Rectal smooth muscle tissue (tissue), 1 donor: ENCODE measurements around the gene GRIK2.

Experiments used
- H3K27ac ChIP-seq: one replicate; pipeline ENCODE4 v1.7.0; 2013; ENCODE audit warnings: low read depth, low read length, inconsistent platforms
- H3K27me3 ChIP-seq: one replicate; pipeline ENCODE4 v1.7.0; 2013; ENCODE audit warnings: low read length; ENCODE audit not compliant: control insufficient read depth, insufficient read depth
- H3K36me3 ChIP-seq: one replicate; pipeline ENCODE4 v1.7.0; 2013; ENCODE audit warnings: low read length; ENCODE audit not compliant: control insufficient read depth, insufficient read depth
- H3K4me1 ChIP-seq: one replicate; pipeline ENCODE4 v1.7.0; 2013; ENCODE audit warnings: low read length; ENCODE audit not compliant: control insufficient read depth, insufficient read depth
- H3K4me3 ChIP-seq: one replicate; pipeline ENCODE4 v1.7.0; 2013; ENCODE audit warnings: low read length
- H3K9ac ChIP-seq: one replicate; pipeline ENCODE4 v1.7.0; 2013; ENCODE audit warnings: low read length

GRIK2 gene

DNA sequence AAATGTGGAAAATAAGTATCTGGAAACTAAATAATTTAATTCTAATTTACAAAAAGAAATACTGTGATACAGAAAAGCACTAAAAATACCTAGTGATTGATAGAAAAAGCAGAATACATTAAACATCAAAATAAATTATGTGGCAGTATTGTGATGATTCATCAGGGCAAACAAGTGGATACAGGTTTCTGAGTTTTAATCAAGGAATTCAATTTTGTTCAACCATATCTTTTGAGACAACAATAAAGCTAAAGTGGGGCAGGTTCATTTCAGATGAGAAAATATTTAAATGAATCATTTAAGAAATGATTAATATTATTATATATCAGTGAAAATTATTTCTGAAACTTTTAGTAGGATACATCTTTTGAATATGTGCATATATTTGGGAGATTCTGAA, 49.8 kb downstream of the GRIK2 start:
- Histone ChIP-seq H3K9ac (no peak overlapping the region), H3K4me3 (no peak overlapping the region), H3K27me3 (no peaks in the 10 kb centered on the region), H3K36me3 (no peaks in the 10 kb centered on the region), H3K27ac (no peak overlapping the region), H3K4me1 (no peaks in the 10 kb centered on the region)

DNA sequence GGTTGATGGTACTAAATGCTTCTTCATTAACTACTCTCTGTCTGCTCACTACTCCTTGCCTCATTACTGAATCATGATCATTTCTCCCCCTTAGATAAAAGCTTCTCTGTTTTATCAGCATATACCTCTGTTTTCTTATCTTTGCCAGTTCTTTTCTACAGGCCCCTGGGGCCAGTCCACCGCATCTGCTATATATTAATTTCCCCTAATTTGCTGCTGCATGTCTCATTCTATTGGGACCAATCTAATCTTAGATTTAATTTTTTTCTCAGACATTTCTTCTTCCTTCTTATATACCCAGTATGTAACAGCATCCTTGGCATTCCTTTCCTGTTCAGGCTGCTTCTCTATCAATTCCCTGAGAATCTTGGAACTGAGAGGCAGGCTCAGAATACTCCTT, 51.2 kb downstream of the GRIK2 start:
- no peak overlapping the region for H3K9ac ChIP-seq
- no peak overlapping the region for H3K27ac ChIP-seq
- H3K4me1 ChIP-seq, result no peaks in the 10 kb centered on the region
- no peaks in the 10 kb centered on the region for H3K27me3 ChIP-seq
- H3K4me3 ChIP-seq, result no peak overlapping the region
- no peaks in the 10 kb centered on the region for H3K36me3 ChIP-seq

DNA sequence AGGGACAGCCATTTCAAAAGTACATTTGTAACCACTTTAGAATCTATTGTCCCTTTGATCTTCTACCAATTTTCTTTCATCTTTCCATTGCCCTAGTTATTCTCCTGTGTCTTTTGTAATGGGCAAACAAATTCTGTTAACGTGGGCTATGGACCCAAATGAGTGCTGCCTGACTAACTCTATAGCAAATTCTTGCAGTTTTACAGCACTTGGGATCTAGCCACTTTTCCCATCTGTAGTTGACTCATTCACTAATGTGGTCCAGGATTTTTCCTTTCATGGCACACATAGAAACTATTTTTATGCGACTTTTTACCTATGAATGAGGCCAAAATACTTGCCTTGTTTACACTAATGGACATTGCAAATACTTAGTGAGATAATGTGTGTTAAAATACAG, 52.0 kb downstream of the GRIK2 start:
- Histone ChIP-seq H3K9ac (no peak overlapping the region), H3K4me3 (no peak overlapping the region), H3K27me3 (no peaks in the 10 kb centered on the region), H3K36me3 (no peaks in the 10 kb centered on the region), H3K4me1 (no peaks in the 10 kb centered on the region), H3K27ac (no peak overlapping the region)

DNA sequence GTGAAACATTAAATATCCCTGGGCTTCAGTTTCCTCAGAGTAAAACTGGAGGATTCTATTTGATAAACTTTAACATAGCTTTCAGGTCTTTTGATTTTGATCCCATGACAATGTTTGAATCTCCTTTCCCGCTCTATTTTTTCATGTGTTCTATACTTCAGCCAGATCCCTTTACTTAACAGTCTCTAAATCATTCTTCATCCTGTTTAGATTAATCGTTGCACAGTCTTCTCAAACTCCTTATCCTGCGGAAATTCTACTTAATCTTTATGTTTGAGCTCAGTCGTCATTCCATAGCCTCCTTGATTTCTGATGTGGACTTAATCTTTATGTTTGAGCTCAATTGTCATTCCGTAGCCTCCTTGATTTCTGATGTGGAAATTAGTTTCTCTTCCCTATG, 57.4 kb downstream of the GRIK2 start:
- no peaks in the 10 kb centered on the region for H3K27me3 ChIP-seq
- no peaks in the 10 kb centered on the region for H3K4me1 ChIP-seq
- no peaks in the 10 kb centered on the region for H3K36me3 ChIP-seq
- H3K27ac ChIP-seq, result no peak overlapping the region
- H3K9ac ChIP-seq, result no peak overlapping the region
- no peak overlapping the region for H3K4me3 ChIP-seq

DNA sequence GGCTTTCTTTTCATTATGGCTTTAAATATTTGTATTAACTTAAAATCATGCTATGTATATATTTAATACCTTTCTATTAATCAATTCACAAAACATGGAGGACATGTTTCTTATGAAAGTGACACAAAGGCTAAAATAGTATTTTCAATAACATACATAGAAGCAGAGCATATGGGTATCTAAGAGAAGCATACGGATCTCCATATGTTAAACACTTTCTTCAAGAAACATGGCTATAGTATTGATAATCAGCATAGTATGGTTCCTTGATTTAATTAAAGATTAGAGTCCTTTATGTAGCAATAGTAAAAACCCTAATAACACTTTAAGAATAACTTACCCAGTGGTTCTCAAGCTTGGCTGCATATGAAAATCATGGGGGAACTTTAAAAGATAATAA, 58.5 kb downstream of the GRIK2 start:
- Histone ChIP-seq H3K36me3 (no peaks in the 10 kb centered on the region), H3K27me3 (no peaks in the 10 kb centered on the region), H3K4me3 (no peak overlapping the region), H3K27ac (no peak overlapping the region), H3K9ac (no peak overlapping the region), H3K4me1 (no peaks in the 10 kb centered on the region)

DNA sequence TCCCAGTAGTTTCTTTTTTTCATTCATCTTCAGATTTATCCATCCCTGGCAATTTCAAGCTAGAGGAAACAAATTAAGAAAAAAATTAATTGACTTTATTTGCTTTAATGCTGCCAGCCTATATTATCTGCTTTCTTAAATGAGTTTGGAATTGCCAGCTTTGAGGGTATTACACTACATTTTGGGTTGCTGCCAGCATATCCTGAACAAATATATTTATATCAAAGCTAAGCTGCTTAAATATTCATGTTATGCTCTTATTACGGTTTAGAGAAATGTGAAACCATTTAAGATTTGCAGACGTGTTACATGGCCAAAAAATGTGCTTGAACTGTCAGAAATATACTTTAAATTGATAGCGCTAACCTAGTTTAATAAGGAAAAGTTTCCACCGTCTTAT, 59.7 kb downstream of the GRIK2 start:
- H3K4me3 ChIP-seq, result no peak overlapping the region

DNA sequence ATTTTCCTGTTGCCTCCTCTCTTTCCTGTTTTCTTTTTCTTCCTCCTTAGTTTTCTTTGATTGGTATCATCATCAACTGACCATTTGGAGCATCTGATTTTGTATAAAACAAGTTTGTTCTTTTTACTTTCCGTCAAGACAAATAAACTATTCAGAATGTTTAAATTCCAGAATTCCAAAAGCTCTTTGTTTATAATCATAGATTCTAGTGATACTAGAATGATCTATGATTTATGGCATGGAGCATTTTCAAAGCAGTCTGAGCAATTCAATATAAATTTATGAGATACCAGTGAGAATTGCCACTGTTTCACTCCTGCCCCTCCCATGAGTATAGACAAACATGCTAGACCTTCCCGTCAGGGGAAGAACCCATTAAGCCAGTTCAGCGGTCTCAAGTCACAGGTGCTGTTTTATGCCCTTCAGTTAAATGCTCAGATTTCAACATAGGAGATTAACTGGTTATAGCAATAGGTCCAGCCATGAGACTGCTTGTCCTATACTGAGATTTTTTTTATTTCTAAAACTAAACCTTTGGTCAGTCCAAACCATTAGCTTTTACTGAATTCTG, 60.7 kb downstream of the GRIK2 start:
- H3K27me3 ChIP-seq, result no peaks in the 10 kb centered on the region
- H3K27ac ChIP-seq, result no peak overlapping the region
- no peak overlapping the region for H3K9ac ChIP-seq
- H3K36me3 ChIP-seq, result no peaks in the 10 kb centered on the region
- no peaks in the 10 kb centered on the region for H3K4me1 ChIP-seq
- H3K4me3 ChIP-seq, result no peak overlapping the region

More for the DNA sequence above, 59.7 kb downstream of the GRIK2 start:
- Histone ChIP-seq H3K27ac (no peak overlapping the region), H3K9ac (no peak overlapping the region), H3K36me3 (no peaks in the 10 kb centered on the region), H3K4me1 (no peaks in the 10 kb centered on the region), H3K27me3 (no peaks in the 10 kb centered on the region)

DNA sequence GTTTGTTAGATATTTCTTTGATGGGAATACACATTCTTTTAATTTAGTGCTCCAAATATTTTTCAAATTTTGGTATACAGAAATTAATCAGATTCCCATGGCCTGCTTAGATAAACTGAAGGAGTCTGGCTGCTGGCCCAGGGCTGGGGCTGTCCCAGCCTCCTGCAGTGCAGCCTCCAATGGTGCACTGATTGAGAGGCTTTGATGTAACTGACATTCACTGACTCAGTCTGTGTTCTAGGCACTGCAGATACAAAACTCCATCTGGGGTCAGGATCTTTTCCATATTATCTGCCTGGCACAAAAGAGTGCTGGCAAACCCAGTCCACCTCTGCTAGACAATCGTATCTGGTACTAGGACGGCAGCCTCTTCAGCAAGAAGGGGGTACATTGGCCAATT, 64.8 kb downstream of the GRIK2 start:
- no peak overlapping the region for H3K9ac ChIP-seq
- no peaks in the 10 kb centered on the region for H3K27me3 ChIP-seq

DNA sequence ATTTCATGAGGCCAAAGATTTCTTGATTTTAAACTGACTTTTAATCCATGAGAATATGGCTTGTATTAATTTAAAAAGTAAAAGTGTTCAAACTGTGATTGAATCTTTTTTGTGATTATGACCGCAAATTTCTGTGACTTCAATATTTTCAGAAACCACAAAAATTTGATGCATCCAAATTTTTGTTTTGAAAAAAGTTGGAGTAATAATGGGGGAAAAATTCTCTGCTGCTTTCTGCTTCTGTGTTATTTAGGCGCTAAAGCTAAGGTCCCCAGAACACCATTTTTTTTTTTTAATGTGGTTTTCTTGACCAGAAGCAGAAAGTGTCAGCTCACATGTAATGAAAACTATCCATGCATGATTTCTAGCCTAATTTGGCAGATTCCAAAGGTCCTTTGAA, 65.3 kb downstream of the GRIK2 start:
- no peak overlapping the region for H3K9ac ChIP-seq
- no peaks in the 10 kb centered on the region for H3K36me3 ChIP-seq
- no peaks in the 10 kb centered on the region for H3K27me3 ChIP-seq
- no peaks in the 10 kb centered on the region for H3K4me1 ChIP-seq
- H3K27ac ChIP-seq, result no peak overlapping the region
- H3K4me3 ChIP-seq, result no peak overlapping the region

More for the DNA sequence above, 64.8 kb downstream of the GRIK2 start:
- Histone ChIP-seq H3K4me3 (no peak overlapping the region), H3K36me3 (no peaks in the 10 kb centered on the region), H3K4me1 (no peaks in the 10 kb centered on the region), H3K27ac (no peak overlapping the region)

DNA sequence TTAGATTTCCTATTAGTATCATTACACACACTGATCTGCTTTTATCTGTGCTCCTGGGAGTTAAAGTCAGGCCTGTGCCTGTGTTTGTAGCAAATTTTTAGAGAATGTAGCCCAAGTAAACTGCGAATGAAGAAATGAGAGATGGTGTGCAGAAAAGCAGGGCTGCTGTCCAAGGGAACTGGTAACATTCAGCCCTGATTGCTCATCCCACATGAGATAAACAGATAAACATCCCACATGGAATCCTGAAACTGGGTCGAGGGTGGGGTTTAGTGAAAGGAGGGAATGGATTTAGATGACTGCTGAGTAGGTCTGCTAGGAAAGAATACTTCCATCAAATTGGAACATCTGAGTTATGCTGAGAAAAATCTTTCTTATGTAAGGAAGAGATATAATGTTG, 69.1 kb downstream of the GRIK2 start:
- Histone ChIP-seq H3K27ac (no peak overlapping the region), H3K36me3 (no peaks in the 10 kb centered on the region)

DNA sequence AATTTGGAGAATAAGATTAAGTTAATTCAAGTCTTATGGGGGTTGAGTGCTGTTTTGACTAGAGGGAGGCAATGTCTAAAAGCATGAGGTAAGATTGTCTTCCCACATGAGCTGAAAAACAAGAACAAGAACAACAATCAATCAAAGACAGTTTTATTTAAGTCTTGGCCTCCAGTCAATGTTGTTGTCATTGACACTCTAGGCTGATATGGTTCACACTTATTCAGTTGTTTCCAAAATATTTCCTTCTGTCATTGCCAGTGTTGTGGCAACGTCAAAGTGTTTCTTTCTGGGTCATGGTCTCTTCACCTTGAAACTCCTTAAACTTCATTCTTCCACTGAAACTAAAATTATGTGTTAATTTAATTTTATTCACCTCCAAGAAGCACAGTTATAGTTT, 72.4 kb downstream of the GRIK2 start:
- no peak overlapping the region for H3K27ac ChIP-seq
- H3K4me1 ChIP-seq, result no peaks in the 10 kb centered on the region
- no peaks in the 10 kb centered on the region for H3K27me3 ChIP-seq
- no peak overlapping the region for H3K9ac ChIP-seq
- no peak overlapping the region for H3K4me3 ChIP-seq
- no peaks in the 10 kb centered on the region for H3K36me3 ChIP-seq

More for the DNA sequence above, 69.1 kb downstream of the GRIK2 start:
- Histone ChIP-seq H3K4me3 (no peak overlapping the region), H3K27me3 (no peaks in the 10 kb centered on the region), H3K9ac (no peak overlapping the region), H3K4me1 (no peaks in the 10 kb centered on the region)

DNA sequence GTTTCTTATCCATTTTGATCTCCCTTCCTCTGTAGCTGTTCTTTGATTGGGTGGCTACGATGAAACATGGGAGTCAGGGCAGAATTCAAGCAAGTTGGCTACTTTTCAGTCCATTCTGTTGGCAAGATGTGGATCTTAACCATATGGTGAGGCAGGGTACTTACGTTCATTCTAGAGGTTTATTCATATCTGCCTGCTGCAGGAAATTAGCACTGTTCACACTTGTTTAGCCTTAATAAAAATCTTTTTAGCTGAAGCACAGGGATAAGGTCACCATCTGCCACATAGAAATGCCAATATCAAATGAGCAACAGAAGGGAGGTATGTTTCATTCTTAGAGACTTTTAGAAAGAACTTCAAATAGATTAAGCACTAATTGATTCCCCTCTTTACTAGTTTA, 83.9 kb downstream of the GRIK2 start:
- Histone ChIP-seq H3K36me3 (no peaks in the 10 kb centered on the region), H3K4me1 (no peaks in the 10 kb centered on the region), H3K27ac (no peak overlapping the region), H3K27me3 (no peaks in the 10 kb centered on the region), H3K9ac (no peak overlapping the region), H3K4me3 (no peak overlapping the region)

DNA sequence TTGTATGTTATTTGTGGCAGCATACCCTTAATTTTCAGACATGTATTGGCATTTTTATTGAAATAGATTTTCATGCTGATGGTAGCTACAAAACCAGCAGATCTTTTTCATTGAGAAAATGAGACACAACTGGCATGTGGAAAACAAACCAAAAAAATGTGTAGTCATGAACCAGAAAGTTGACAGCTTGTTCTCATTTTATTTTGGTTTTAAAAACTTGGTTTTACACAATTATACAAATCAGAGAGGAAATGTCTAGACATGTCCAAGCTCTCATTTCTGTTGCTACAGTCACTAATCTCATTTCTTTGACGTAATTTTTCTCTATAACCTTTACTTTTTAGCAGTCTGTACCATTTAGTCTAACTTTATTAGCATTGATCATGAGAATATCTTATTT, 85.4 kb downstream of the GRIK2 start:
- Histone ChIP-seq H3K27me3 (no peaks in the 10 kb centered on the region), H3K4me1 (no peaks in the 10 kb centered on the region), H3K9ac (no peak overlapping the region), H3K36me3 (no peaks in the 10 kb centered on the region), H3K27ac (no peak overlapping the region), H3K4me3 (no peak overlapping the region)
